ENCODE measurements around the gene ZNF878. TPM values are rescaled to one million over a fixed set of nuclear protein-coding genes. Genes with fewer than 3 reads are reported as not detected.
A peak's percentile ranks its signal among the peaks of the same experiment; 100 is the strongest.
"Not testable (repeated sequence)": the region's sequence is repeated elsewhere in the genome, so short reads cannot be mapped to it uniquely, and the experiment has no call there.

ZNF878 gene
- total and polyA plus RNA-seq, 9 donors = 0.16 to 0.61 (median 0.49) TPM

GRCh38 chr19:12077375-12077774 is 24.6 kb upstream of the ZNF878 start:
- H3K27me3 ChIP-seq (ENCODE audit: control insufficient read depth, insufficient read depth, low read length) = no peaks in the 10 kb centered on the region
- 100% methylated on average over 1 of the region's 3 CpGs for WGBS (ENCODE audit: insufficient coverage)

GRCh38 chr19:12076331-12076730 is 23.6 kb upstream of the ZNF878 start:
- Histone ChIP-seq H3K36me3 (ENCODE audit: control insufficient read depth, insufficient read depth, low read length) (peaks cover 54% of the 10 kb centered on the region), H3K9me3 (replicated peaks; ENCODE audit: control insufficient read depth, low read depth, low read length) (peaks cover 84% of the 10 kb centered on the region)
- H3K4me3 ChIP-seq (ENCODE audit: low read length); DNase-seq; H3K27me3 ChIP-seq (ENCODE audit: control insufficient read depth, insufficient read depth, low read length); H3K27ac ChIP-seq (ENCODE audit: low read length); H3K4me1 ChIP-seq (ENCODE audit: control insufficient read depth, insufficient read depth, low read length): not testable (repeated sequence)
- no CpG with 5 or more reads among the region's 3 CpGs for WGBS (ENCODE audit: insufficient coverage)

More at GRCh38 chr19:12077375-12077774, 24.6 kb upstream of the ZNF878 start:
- no peak for DNase-seq
- Histone ChIP-seq H3K9me3 (replicated peaks; ENCODE audit: control insufficient read depth, low read depth, low read length) (peaks cover 86% of the 10 kb centered on the region), H3K4me3 (ENCODE audit: low read length) (no peak overlapping the region), H3K4me1 (ENCODE audit: control insufficient read depth, insufficient read depth, low read length) (no peaks in the 10 kb centered on the region), H3K27ac (ENCODE audit: low read length) (no peak overlapping the region), H3K36me3 (ENCODE audit: control insufficient read depth, insufficient read depth, low read length) (peaks cover 54% of the 10 kb centered on the region)

GRCh38 chr19:12075538-12076139 is 22.9 kb upstream of the ZNF878 start:
- H3K27me3 ChIP-seq (ENCODE audit: control insufficient read depth, insufficient read depth, low read length) = no peaks in the 10 kb centered on the region
- peaks cover 84% of the 10 kb centered on the region for H3K9me3 ChIP-seq (replicated peaks; ENCODE audit: control insufficient read depth, low read depth, low read length)
- no peak overlapping the region for H3K27ac ChIP-seq (ENCODE audit: low read length)
- DNase-seq = no peak
- no peak overlapping the region for H3K4me3 ChIP-seq (ENCODE audit: low read length)
- no peaks in the 10 kb centered on the region for H3K4me1 ChIP-seq (ENCODE audit: control insufficient read depth, insufficient read depth, low read length)
- peaks cover 49% of the 10 kb centered on the region for H3K36me3 ChIP-seq (ENCODE audit: control insufficient read depth, insufficient read depth, low read length)
- no CpG with 5 or more reads among the region's 3 CpGs for WGBS (ENCODE audit: insufficient coverage)

GRCh38 chr19:12064590-12065538 is 12.1 kb upstream of the ZNF878 start, which contains the start of gene ZNF844:
Gene ZNF844 (plus strand): TSS chr19:12064731. CDS start chr19:12064874, 143 bp downstream.
- Histone ChIP-seq H3K4me1 (ENCODE audit: control insufficient read depth, insufficient read depth, low read length) (peaks cover 7% of the 10 kb centered on the region), H3K27ac (ENCODE audit: low read length) (peak within 1 kb of the TSS; percentile 96), H3K4me3 (ENCODE audit: low read length) (peak within 1 kb of the TSS; percentile 90), H3K9me3 (replicated peaks; ENCODE audit: control insufficient read depth, low read depth, low read length) (peaks cover 25% of the 10 kb centered on the region), H3K36me3 (ENCODE audit: control insufficient read depth, insufficient read depth, low read length) (no peaks in the 10 kb centered on the region), H3K27me3 (ENCODE audit: control insufficient read depth, insufficient read depth, low read length) (no peaks in the 10 kb centered on the region)
- WGBS (ENCODE audit: insufficient coverage) = 1% methylated on average over 58 of the region's 66 CpGs
- peak; percentile 97 for DNase-seq

- peaks cover 3% of the 10 kb centered on the region for H3K27me3 ChIP-seq (ENCODE audit: control insufficient read depth, insufficient read depth, low read length)
- 73% methylated on average over 3 of the region's 5 CpGs for WGBS (ENCODE audit: insufficient coverage)
- DNase-seq = no peak
- no peak overlapping the region for H3K4me3 ChIP-seq (ENCODE audit: low read length)
- H3K27ac ChIP-seq (ENCODE audit: low read length) = no peak overlapping the region
- H3K4me1 ChIP-seq (ENCODE audit: control insufficient read depth, insufficient read depth, low read length) = peaks cover 10% of the 10 kb centered on the region
- H3K9me3 ChIP-seq (replicated peaks; ENCODE audit: control insufficient read depth, low read depth, low read length) = no peaks in the 10 kb centered on the region
- H3K36me3 ChIP-seq (ENCODE audit: control insufficient read depth, insufficient read depth, low read length) = no peaks in the 10 kb centered on the region
These were observed 3.0 kb upstream of the ZNF878 start for GRCh38 chr19:12055784-12056183.

GRCh38 chr19:12052091-12052496 is 667 bp downstream of the ZNF878 start:
- WGBS (ENCODE audit: insufficient coverage) = 1% methylated on average over 13 of the region's 14 CpGs
- Histone ChIP-seq H3K9me3 (replicated peaks; ENCODE audit: control insufficient read depth, low read depth, low read length) (no peaks in the 10 kb centered on the region), H3K36me3 (ENCODE audit: control insufficient read depth, insufficient read depth, low read length) (no peaks in the 10 kb centered on the region), H3K4me3 (ENCODE audit: low read length) (peak overlapping the region; percentile 78), H3K27ac (ENCODE audit: low read length) (peak overlapping the region; percentile 40), H3K4me1 (ENCODE audit: control insufficient read depth, insufficient read depth, low read length) (peaks cover 6% of the 10 kb centered on the region), H3K27me3 (ENCODE audit: control insufficient read depth, insufficient read depth, low read length) (peaks cover 3% of the 10 kb centered on the region)
- DNase-seq = no peak

- DNase-seq = no peak
- no peaks in the 10 kb centered on the region for H3K36me3 ChIP-seq (ENCODE audit: control insufficient read depth, insufficient read depth, low read length)
- peaks cover 24% of the 10 kb centered on the region for H3K9me3 ChIP-seq (replicated peaks; ENCODE audit: control insufficient read depth, low read depth, low read length)
These were observed 4.9 kb downstream of the ZNF878 start for GRCh38 chr19:12047868-12048267.

GRCh38 chr19:12043752-12044422 is 8.9 kb downstream of the ZNF878 start:
- whole genome bisulfite sequencing (ENCODE audit: insufficient coverage) = no CpG with 5 or more reads among the region's 5 CpGs
- Histone ChIP-seq H3K4me3 (ENCODE audit: low read length) (no peak overlapping the region), H3K9me3 (replicated peaks; ENCODE audit: control insufficient read depth, low read depth, low read length) (peaks cover 33% of the 10 kb centered on the region)

More at GRCh38 chr19:12047868-12048267, 4.9 kb downstream of the ZNF878 start:
- no peak overlapping the region for H3K27ac ChIP-seq (ENCODE audit: low read length)
- H3K4me1 ChIP-seq (ENCODE audit: control insufficient read depth, insufficient read depth, low read length) = peaks cover 6% of the 10 kb centered on the region
- H3K4me3 ChIP-seq (ENCODE audit: low read length) = no peak overlapping the region
- H3K27me3 ChIP-seq (ENCODE audit: control insufficient read depth, insufficient read depth, low read length) = no peaks in the 10 kb centered on the region
- 100% methylated on average over 2 of the region's 2 CpGs for WGBS (ENCODE audit: insufficient coverage)

GRCh38 chr19:12042893-12043292 is 9.9 kb downstream of the ZNF878 start:
- no peaks in the 10 kb centered on the region for H3K36me3 ChIP-seq (ENCODE audit: control insufficient read depth, insufficient read depth, low read length)
- no peak overlapping the region for H3K4me3 ChIP-seq (ENCODE audit: low read length)
- no peak for DNase-seq
- peaks cover 33% of the 10 kb centered on the region for H3K9me3 ChIP-seq (replicated peaks; ENCODE audit: control insufficient read depth, low read depth, low read length)
- no peaks in the 10 kb centered on the region for H3K27me3 ChIP-seq (ENCODE audit: control insufficient read depth, insufficient read depth, low read length)
- H3K4me1 ChIP-seq (ENCODE audit: control insufficient read depth, insufficient read depth, low read length) = no peaks in the 10 kb centered on the region
- H3K27ac ChIP-seq (ENCODE audit: low read length) = no peak overlapping the region

More at GRCh38 chr19:12043752-12044422, 8.9 kb downstream of the ZNF878 start:
- no peaks in the 10 kb centered on the region for H3K4me1 ChIP-seq (ENCODE audit: control insufficient read depth, insufficient read depth, low read length)
- H3K27ac ChIP-seq (ENCODE audit: low read length) = no peak overlapping the region
- DNase-seq = no peak
- no peaks in the 10 kb centered on the region for H3K27me3 ChIP-seq (ENCODE audit: control insufficient read depth, insufficient read depth, low read length)
- H3K36me3 ChIP-seq (ENCODE audit: control insufficient read depth, insufficient read depth, low read length) = no peaks in the 10 kb centered on the region
